Endothelial cell of umbilical vein (primary cell): Measurements from ENCODE around the gene HDLBP.

Experiments used
- CTCF ChIP-seq, 2 donors: IDR thresholded peaks; 1 replicate in 1 of 2; 2 replicates in 1 of 2; pipeline ENCODE4 v1.5.1; 2011; ENCODE audit warnings: low read length in 2 of 2, mild to moderate bottlenecking in 2 of 2, moderate library complexity in 2 of 2, control low read depth in 1 of 2, inconsistent platforms in 1 of 2, low read depth in 1 of 2; ENCODE audit not compliant: insufficient read depth in 1 of 2; ENCODE audit errors: extremely low read depth in 1 of 2
- FOS ChIP-seq: IDR thresholded peaks from 2 replicates; pipeline ENCODE4 v1.6.1; 2011; ENCODE audit warnings: mild to moderate bottlenecking, low read length, moderate library complexity, borderline replicate concordance; ENCODE audit not compliant: insufficient read depth
- POLR2A ChIP-seq: IDR thresholded peaks from 2 replicates; pipeline ENCODE4 v1.6.1; 2012; ENCODE audit warnings: low read depth, mild to moderate bottlenecking, control low read depth, low read length

- TF ChIP-seq POLR2A (no peak), CTCF (IDR thresholded peaks at IDR 0.05; ENCODE audit: extremely low read depth in 1 of 2, insufficient read depth in 1 of 2, low read depth in 1 of 2, low read length in 2 of 2) (no peak), FOS (no peak)
Measured at GRCh38 chr2:241280291-241280690, 35.2 kb downstream of the HDLBP start.
